Activated CD4-positive, alpha-beta T cell treated with anti-CD3 and anti-CD28 coated beads for 36 hours (primary cell): ENCODE data around the gene LIMA1. TPM values are rescaled to one million over a fixed set of nuclear protein-coding genes. Genes with fewer than 3 reads are reported as not detected.
A peak's percentile ranks its signal among the peaks of the same experiment; 100 is the strongest.
"Not testable (repeated sequence)": the region's sequence is repeated elsewhere in the genome, so short reads cannot be mapped to it uniquely, and the experiment has no call there.

Source experiments
- ATAC-seq: fragments of 200-7000 bp; cut with Tn5 transposase; one replicate; pipeline ENCODE4 v1.10.0; 2021; ENCODE audit warnings: mild to moderate bottlenecking, moderate library complexity
- CTCF ChIA-PET: fragments of 350-600 bp; sonication (Branson Sonifier 250); formaldehyde crosslinking; loops from one replicate; lab custom pipeline; 2021; ENCODE audit warnings: antibody characterized with exemption; lab: Charles Lee
- POLR2A ChIA-PET: fragments of 350-600 bp; sonication (Branson Sonifier 250); formaldehyde crosslinking; loops from one replicate; lab custom pipeline; 2021; ENCODE audit warnings: antibody characterized with exemption, inconsistent platforms; lab: Charles Lee
- DNase-seq: peaks from one replicate; pipeline ENCODE4 v3.0.0-alpha.2; 2020
- H3K27ac Mint-ChIP-seq: one replicate; pipeline ENCODE4 v1.8.0; 2021; ENCODE audit warnings: mixed read lengths
- H3K27me3 Mint-ChIP-seq: one replicate; pipeline ENCODE4 v1.8.0; 2021; ENCODE audit warnings: mixed read lengths
- H3K36me3 Mint-ChIP-seq: one replicate; pipeline ENCODE4 v1.8.0; 2021; ENCODE audit warnings: low read depth, mixed read lengths
- H3K4me1 Mint-ChIP-seq: one replicate; pipeline ENCODE4 v1.8.0; 2021; ENCODE audit warnings: mixed read lengths
- H3K4me3 Mint-ChIP-seq: one replicate; pipeline ENCODE4 v1.8.0; 2021; ENCODE audit warnings: mild to moderate bottlenecking, moderate library complexity, mixed read lengths
- H3K9me3 Mint-ChIP-seq: one replicate; pipeline ENCODE4 v1.8.0; 2021; ENCODE audit warnings: low read depth, mixed read lengths
- intact Hi-C, 2 experiments: fragments of 100-400 bp; cut with DNase I in 1 of 2; cut with micrococcal nuclease in 1 of 2; formaldehyde crosslinking; loops; one replicate each; pipeline versions ENCODE4 v1.14.2 to v1.15.1; 2022 to 2024; cut with DNase I, micrococcal nuclease
- total RNA-seq, 2 experiments: library from RNA; stranded (reverse); gene quantifications; one replicate each; pipeline ENCODE4 v1.2.3, GENCODE V29; 2021

The LIMA1 gene
- total RNA-seq, 2 experiments from 2014 or later = 69.7 to 90.4 TPM

DNA sequence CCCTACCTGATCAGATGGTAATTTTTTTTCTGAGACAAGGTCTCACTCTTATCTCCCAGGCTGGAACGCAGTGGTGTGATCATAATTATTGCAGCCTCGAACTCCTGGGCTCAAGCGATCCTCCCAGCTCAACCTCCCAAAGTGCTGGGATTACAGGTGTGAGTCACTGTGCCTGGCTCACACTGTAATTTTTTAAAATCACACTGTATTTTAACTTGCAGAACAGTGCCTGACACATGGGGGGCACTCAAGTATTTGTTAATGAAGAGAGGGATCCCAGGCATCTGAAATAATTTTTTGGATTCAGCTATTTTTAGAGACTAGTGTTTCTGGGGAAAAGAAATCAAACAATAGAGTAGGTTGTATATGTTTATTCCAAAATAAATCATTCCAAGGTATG is 21.7 kb downstream of the LIMA1 start:
- no peaks in the 10 kb centered on the region for H3K27me3 Mint-ChIP-seq
- POLR2A ChIA-PET = no interaction called here

DNA sequence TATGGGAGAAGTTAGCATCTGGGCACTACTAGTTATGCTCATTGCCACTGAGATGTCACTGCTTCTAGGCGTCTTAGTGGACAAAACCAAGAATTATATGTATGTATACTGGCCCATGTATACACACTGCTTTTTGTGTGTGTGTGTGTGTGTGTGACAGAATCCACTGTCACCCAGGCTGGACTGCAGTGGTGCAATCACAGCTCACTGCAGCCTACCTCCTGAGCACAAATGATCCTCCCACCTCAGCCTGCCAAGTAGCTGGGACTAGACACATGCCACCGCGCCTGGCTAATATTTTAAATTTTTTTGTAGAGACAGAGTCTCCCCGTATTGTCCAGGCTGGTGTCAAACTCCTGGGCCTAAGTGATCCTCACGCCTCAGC is 25.2 kb downstream of the LIMA1 start:
- ATAC-seq (no peak), DNase-seq (no peak)
- no peaks in the 10 kb centered on the region for H3K36me3 Mint-ChIP-seq
- intact Hi-C loops = no loop called here
- POLR2A ChIA-PET = no interaction called here
- H3K27me3 Mint-ChIP-seq = no peaks in the 10 kb centered on the region
- peaks cover 19% of the 10 kb centered on the region for H3K4me1 Mint-ChIP-seq
- no peaks in the 10 kb centered on the region for H3K9me3 Mint-ChIP-seq
- H3K27ac Mint-ChIP-seq = no peak overlapping the region
- H3K4me3 Mint-ChIP-seq = no peak overlapping the region
- CTCF ChIA-PET = interaction anchor here (0.6 kb wide), 1 partner anchor 54 kb away, joined by 3 read pairs; no protein-coding TSS in a partner anchor

More for the DNA sequence above, 21.7 kb downstream of the LIMA1 start:
- intact Hi-C loops = no loop called here
- Mint-ChIP-seq H3K4me3 (no peak overlapping the region), H3K9me3 (no peaks in the 10 kb centered on the region), H3K36me3 (no peaks in the 10 kb centered on the region), H3K27ac (no peak overlapping the region), H3K4me1 (no peaks in the 10 kb centered on the region)
- DNase-seq = no peak
- ATAC-seq = no peak
- CTCF ChIA-PET = interaction anchor here (0.6 kb wide), 1 partner anchor 31 kb away, joined by 3 read pairs; no protein-coding TSS in a partner anchor

DNA sequence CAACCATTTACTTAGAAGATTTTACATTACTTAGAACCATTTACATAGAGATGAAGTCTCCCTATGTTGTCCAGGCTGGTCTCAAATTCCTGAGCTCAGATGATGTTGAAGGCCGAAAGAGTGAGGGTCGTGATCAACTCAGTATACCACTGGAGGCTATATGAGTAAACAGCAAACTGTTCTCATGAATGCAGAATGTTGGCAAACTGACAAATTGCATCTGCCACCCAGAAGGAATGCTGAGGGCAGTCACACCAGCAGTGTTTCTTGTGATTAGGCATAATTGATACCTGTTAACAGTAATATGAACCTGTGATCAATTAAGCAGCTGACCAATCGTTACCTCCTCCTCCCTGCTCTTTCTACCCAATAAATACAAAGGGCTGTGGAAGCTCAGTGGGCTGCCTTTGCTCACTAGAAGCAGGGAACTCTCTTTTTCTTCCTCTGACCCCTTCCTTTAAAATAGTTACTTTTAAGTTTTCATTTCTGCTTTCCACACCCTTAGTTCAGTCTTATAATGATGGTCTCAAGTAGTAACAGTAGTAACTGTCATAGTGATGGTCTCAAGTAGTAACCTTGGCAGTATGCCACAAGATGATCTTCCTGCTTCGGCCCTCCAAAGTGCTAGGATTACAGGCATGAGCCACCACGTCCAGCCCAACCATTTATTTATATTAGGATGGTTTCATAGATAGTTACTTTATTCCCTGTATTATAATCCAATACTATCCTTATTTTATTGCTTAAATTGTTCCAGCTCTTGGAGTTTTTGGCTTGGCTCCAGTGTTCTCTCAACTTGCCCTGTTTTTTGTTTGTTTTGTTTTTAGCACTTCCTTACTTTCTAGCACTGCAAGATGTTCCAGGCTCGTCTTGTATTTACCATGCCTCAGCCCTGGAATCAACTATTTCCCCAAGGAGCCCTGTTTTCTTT is 25.8 kb downstream of the LIMA1 start:
- intact Hi-C loops = no loop called here
- H3K27ac Mint-ChIP-seq = no peak overlapping the region
- no peak overlapping the region for H3K4me3 Mint-ChIP-seq
- ChIA-PET CTCF (no interaction called here), POLR2A (no interaction called here)
- no peaks in the 10 kb centered on the region for H3K36me3 Mint-ChIP-seq
- H3K4me1 Mint-ChIP-seq = peaks cover 25% of the 10 kb centered on the region
- H3K27me3 Mint-ChIP-seq = no peaks in the 10 kb centered on the region
- H3K9me3 Mint-ChIP-seq = no peaks in the 10 kb centered on the region
- no peak for ATAC-seq
- DNase-seq = no peak

DNA sequence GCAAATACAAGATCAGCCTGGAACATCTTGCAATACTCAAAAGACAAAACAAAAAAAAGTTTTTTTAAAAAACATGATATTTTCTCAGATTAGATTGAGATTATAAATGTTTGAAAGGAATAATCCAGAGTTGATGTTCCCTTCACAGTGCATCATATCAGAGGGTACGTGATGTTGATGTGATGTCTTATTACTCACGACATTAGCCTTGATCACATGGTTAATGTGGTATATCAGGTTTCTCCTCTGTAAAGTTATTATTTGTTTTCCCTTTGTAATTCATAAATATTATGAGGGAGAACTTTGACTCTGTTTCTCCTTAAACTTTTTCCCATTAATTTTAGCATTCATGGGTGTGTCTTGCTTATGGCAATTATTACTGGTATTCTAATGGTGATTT is 26.6 kb downstream of the LIMA1 start:
- ChIA-PET CTCF (no interaction called here), POLR2A (no interaction called here)
- DNase-seq (no peak), ATAC-seq (no peak)
- Mint-ChIP-seq H3K27ac (no peak overlapping the region), H3K9me3 (no peaks in the 10 kb centered on the region), H3K36me3 (no peaks in the 10 kb centered on the region), H3K4me1 (peaks cover 31% of the 10 kb centered on the region), H3K27me3 (no peaks in the 10 kb centered on the region), H3K4me3 (no peak overlapping the region)
- intact Hi-C loops = no loop called here

DNA sequence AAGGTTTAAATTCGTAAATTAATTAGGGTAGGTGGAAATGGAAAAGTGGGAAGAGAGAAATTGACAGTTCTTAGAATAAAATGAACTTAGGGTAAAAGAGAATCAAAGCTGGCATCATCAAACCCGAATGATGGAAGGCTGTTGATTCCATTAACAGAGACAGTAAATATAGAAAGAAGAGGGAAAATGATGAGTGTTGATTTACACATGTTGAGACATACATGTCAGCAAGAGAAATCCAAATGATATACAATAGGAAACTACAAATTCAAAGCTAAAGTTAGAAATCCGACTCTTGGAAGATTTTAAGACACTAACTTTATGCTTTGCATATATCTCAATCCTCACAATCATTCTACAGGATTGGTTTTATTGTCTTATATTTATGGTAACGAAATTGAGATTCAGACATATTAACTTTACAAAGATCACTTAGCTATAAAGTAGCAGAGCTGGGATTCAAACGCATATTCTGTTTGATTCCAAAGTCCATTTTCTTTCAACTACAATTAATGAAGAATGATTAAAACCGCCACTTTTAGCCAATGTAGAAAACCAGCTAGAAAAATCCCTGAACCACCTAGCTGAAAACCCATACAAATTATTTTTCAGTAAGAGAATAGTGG is 30.2 kb downstream of the LIMA1 start:
- POLR2A ChIA-PET = interaction anchor here (0.6 kb wide), 1 partner anchor 31 kb away, joined by 3 read pairs; no protein-coding TSS in a partner anchor
- peak overlapping the region; percentile 26 for H3K27ac Mint-ChIP-seq
- H3K9me3 Mint-ChIP-seq = no peaks in the 10 kb centered on the region

DNA sequence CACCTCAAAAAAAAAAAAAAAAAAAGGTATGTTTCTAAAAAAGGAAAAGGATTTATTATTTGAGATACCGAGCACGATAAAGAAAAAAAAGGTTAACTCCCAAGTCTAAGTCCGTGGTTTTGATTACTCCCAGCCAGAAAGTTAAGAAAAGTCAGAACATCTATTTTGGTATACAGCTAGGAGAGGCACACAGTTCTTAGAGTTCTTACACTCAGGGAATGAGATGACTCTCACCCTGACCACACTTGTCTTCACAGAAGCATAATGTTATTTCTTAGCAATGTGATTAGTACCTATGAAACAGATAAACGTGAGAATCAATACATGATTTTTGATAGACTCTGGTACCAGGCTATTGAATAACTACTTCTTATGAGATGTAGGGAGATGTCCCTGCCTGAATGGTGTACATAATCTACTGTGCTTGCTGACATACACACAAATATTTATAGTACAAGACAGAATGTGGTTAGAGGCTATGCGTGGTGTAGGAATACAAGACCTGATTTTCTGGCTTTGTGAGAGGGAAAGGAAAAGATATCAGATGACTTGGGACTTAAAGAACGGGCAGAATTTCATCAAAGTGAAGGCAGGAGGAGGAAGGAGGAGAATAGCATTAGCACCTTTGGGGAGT is 31.6 kb downstream of the LIMA1 start:
- ATAC-seq = peak; percentile 59
- Mint-ChIP-seq H3K27ac (peak overlapping the region; percentile 42), H3K36me3 (peaks cover 7% of the 10 kb centered on the region), H3K4me1 (peaks cover 63% of the 10 kb centered on the region), H3K27me3 (no peaks in the 10 kb centered on the region), H3K9me3 (no peaks in the 10 kb centered on the region), H3K4me3 (peak overlapping the region; percentile 1)
- POLR2A ChIA-PET = interaction anchor here (0.6 to 0.9 kb wide), 4 partner anchors 29 to 85 kb away, joined by 3 to 12 read pairs (median 4); no protein-coding TSS in a partner anchor
- CTCF ChIA-PET = interaction anchor here (0.6 to 1.9 kb wide), 4 partner anchors 17 to 76 kb away, joined by 3 to 9 read pairs (median 4); no protein-coding TSS in a partner anchor
- DNase-seq = no peak
- intact Hi-C loops = loop anchor here (1.0 to 5.0 kb wide), 4 partner anchors 30 to 39 kb away; partner anchors contain the start of gene LIMA1 (in 1 of the 2)

More for the DNA sequence above, 30.2 kb downstream of the LIMA1 start:
- Mint-ChIP-seq H3K4me3 (no peak overlapping the region), H3K4me1 (peaks cover 57% of the 10 kb centered on the region), H3K27me3 (no peaks in the 10 kb centered on the region), H3K36me3 (peaks cover 4% of the 10 kb centered on the region)
- CTCF ChIA-PET = interaction anchor here (0.9 to 1.7 kb wide), 4 partner anchors 30 to 886 kb away, joined by 3 to 6 read pairs (median 4); partner anchors contain the start of gene LIMA1
- DNase-seq (no peak), ATAC-seq (no peak)
- intact Hi-C loops = loop anchor here in 1 of 2 experiments (5.0 kb wide), 1 partner anchor 41 kb away; no protein-coding TSS in a partner anchor

DNA sequence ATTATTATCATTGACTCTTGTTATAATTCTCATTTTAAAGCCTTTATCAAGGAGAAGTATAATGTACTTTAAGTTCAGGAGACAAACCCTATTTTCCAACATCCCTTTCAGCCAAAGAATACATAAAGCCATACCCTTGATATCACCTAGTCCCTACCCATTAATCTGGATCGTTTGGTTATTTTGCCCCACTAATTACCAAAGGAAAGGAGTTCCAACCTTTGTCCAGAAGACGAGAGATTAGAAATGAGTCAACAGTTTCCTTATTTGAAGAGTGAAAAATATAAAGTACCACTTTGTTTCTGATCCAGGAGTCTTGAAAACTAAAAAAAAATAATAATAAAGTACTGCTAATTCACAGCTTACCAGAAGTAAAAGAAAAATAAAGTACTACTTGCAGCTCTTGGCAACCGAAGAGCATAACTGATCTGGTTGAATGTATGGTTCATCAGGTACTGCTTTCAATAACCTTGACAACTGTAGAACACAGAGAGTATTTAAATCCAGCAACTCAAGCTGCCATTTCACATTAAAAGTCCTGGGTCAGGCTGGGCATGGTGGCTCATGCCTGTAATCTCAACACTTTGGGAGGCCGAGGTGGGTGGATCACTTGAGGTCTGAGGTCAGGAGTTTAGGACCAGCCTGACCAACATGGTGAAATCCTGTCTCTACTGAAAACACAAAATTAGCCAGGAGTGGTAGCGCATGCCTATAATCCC is 33.7 kb downstream of the LIMA1 start:
- H3K4me3 Mint-ChIP-seq = no peak overlapping the region
- no peak overlapping the region for H3K27ac Mint-ChIP-seq
- peak; percentile 20 for DNase-seq
- ChIA-PET CTCF (interaction anchor here (0.7 kb wide), 1 partner anchor 59 kb away, joined by 3 read pairs; no protein-coding TSS in a partner anchor), POLR2A (no interaction called here)
- intact Hi-C loops = loop anchor here in 1 of 2 experiments (5.0 kb wide), 2 partner anchors 37 to 62 kb away; no protein-coding TSS in a partner anchor
- H3K36me3 Mint-ChIP-seq = peaks cover 11% of the 10 kb centered on the region
- peaks cover 69% of the 10 kb centered on the region for H3K4me1 Mint-ChIP-seq
- no peaks in the 10 kb centered on the region for H3K27me3 Mint-ChIP-seq
- no peaks in the 10 kb centered on the region for H3K9me3 Mint-ChIP-seq
- ATAC-seq = no peak

DNA sequence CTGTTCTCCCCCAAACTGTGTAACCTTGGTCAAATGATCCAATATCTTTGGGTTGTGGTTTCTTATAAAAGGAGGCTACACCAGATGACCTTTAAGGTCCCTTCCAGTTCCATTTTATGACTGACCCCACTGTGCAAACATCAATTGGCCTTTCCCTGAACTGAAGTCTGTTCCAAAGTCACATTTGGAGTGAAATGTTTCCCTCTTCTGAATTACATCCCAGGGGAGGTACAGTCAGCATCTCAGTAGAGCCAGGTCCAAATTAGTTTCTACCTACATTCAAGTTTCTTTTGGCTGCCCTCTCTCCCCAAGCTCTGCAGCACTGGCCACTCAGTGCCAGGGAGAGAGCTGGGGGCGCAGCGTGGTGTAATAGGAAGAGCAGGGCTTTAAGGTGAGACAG is 34.4 kb downstream of the LIMA1 start:
- intact Hi-C loops = loop anchor here in 1 of 2 experiments (5.0 kb wide), 1 partner anchor 62 kb away; no protein-coding TSS in a partner anchor
- DNase-seq = no peak
- POLR2A ChIA-PET = no interaction called here
- CTCF ChIA-PET = no interaction called here
- peaks cover 11% of the 10 kb centered on the region for H3K36me3 Mint-ChIP-seq
- peaks cover 61% of the 10 kb centered on the region for H3K4me1 Mint-ChIP-seq
- no peak for ATAC-seq
- peak overlapping the region; percentile 67 for H3K27ac Mint-ChIP-seq
- H3K9me3 Mint-ChIP-seq = no peaks in the 10 kb centered on the region
- H3K4me3 Mint-ChIP-seq = peak overlapping the region; percentile 55
- no peaks in the 10 kb centered on the region for H3K27me3 Mint-ChIP-seq

DNA sequence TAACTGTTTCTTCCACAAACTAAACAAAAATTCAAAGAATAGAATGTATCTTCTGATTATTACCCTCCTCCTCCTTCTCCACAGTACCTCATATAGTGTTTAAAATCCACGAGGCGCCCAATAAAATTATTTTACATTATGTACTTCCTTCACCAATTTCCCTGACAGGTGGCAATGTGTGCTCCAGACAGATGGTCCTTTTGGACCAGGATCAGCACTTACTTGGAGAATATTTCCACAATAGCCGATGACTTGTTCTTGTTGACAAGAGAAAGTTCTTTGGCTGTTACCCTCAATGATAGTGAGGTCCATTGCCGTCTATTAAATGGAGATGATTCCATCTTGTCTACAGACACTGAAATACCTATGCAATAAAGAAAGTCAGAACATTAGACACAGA is 34.9 kb downstream of the LIMA1 start:
- DNase-seq (no peak), ATAC-seq (no peak)
- POLR2A ChIA-PET = no interaction called here
- peak overlapping the region; percentile 55 for H3K4me3 Mint-ChIP-seq
- peaks cover 59% of the 10 kb centered on the region for H3K4me1 Mint-ChIP-seq
- H3K27me3 Mint-ChIP-seq = no peaks in the 10 kb centered on the region
- H3K9me3 Mint-ChIP-seq = no peaks in the 10 kb centered on the region
- CTCF ChIA-PET = interaction anchor here (2.8 kb wide), 1 partner anchor 27 kb away, joined by 14 read pairs; no protein-coding TSS in a partner anchor
- H3K36me3 Mint-ChIP-seq = peaks cover 11% of the 10 kb centered on the region
- peak overlapping the region; percentile 67 for H3K27ac Mint-ChIP-seq
- intact Hi-C loops = loop anchor here in 1 of 2 experiments (5.0 kb wide), 1 partner anchor 61 kb away; no protein-coding TSS in a partner anchor

DNA sequence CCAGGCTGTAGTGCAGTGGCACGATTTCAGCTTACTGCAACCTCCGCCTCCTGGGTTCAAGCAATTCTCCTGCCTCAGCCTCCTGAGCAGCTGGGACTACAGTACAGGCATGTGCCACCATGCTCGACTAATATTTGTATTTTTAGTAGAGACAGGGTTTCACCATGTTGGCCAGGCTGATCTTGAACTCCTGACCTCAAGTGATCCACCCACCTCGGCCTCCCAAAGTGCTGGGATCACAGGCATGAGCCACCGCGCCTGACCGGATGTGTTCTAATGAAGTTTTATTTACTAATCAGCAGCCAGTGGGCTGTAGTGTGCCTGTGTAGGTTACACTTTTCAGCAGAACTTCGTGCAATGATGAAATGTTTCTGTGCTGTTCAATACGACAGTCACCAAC is 35.7 kb downstream of the LIMA1 start:
- H3K27ac Mint-ChIP-seq, H3K27me3 Mint-ChIP-seq, DNase-seq, ATAC-seq, H3K9me3 Mint-ChIP-seq: not testable (repeated sequence)
- Mint-ChIP-seq H3K4me3 (peak overlapping the region; percentile 51), H3K36me3 (peaks cover 11% of the 10 kb centered on the region), H3K4me1 (peaks cover 59% of the 10 kb centered on the region)
- CTCF ChIA-PET = interaction anchor here (0.7 to 2.8 kb wide), 5 partner anchors 11 to 900 kb away, joined by 3 to 14 read pairs (median 4); partner anchors contain the start of gene COX14
- intact Hi-C loops = loop anchor here (1.0 to 5.0 kb wide), 6 partner anchors 23 to 285 kb away; partner anchors contain the start of gene LIMA1 (in 1 of the 2)
- POLR2A ChIA-PET = interaction anchor here (0.6 to 1.2 kb wide), 3 partner anchors 23 to 29 kb away, joined by 3 to 20 read pairs (median 3); no protein-coding TSS in a partner anchor
